Duodenal mucosa (tissue), 2 donors: Measurements from ENCODE around the gene CCDC148.

Experiments
- H3K27ac ChIP-seq: one replicate; pipeline ENCODE4 v1.7.0; 2013; ENCODE audit warnings: low read depth, low read length
- H3K27me3 ChIP-seq, 2 donors: one replicate each; pipeline ENCODE4 v1.7.0; 2013; ENCODE audit warnings: low read length in 2 of 2, control low read depth in 1 of 2; ENCODE audit not compliant: insufficient read depth in 2 of 2, control insufficient read depth in 1 of 2
- H3K36me3 ChIP-seq, 2 donors: one replicate each; pipeline ENCODE4 v1.7.0; 2013; ENCODE audit warnings: low read length in 2 of 2, control low read depth in 1 of 2; ENCODE audit not compliant: insufficient read depth in 2 of 2, control insufficient read depth in 1 of 2
- H3K4me1 ChIP-seq, 2 donors: one replicate each; pipeline ENCODE4 v1.7.0; 2013; ENCODE audit warnings: low read length in 2 of 2, control low read depth in 1 of 2; ENCODE audit not compliant: insufficient read depth in 2 of 2, control insufficient read depth in 1 of 2
- H3K4me3 ChIP-seq, 2 donors: one replicate each; pipeline ENCODE4 v1.7.0; 2013; ENCODE audit warnings: low read length in 2 of 2, low read depth in 1 of 2
- H3K9ac ChIP-seq, 2 donors: one replicate each; pipeline ENCODE4 v1.7.0; 2013; ENCODE audit warnings: low read length in 2 of 2, low read depth in 1 of 2
- H3K9me3 ChIP-seq, 2 donors: one replicate each; pipeline ENCODE4 v1.7.0; 2013; ENCODE audit warnings: low read length in 2 of 2, control low read depth in 1 of 2; ENCODE audit not compliant: control insufficient read depth in 1 of 2

Gene CCDC148

DNA sequence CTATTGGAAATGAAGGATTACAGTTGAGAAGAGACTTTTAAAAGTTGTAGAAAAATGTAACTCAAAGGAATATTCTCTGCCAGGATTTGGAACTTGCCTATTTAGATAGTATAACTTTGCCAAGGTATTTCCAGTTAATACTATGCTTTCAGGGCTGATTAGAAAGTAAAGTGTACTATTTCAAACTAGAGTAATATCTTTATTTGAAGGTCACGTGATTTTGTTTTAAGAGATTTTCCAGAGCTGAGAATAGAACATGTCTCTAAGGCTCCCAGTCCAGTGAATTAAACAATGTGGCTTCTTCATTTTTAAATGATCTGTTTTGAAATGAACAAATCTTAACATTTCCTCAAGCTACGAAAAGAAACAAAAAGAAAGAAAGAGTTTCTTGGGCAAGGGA is 53.9 kb downstream of the CCDC148 start:
- Histone ChIP-seq H3K27ac (no peak overlapping the region), H3K4me3 (no peak overlapping the region), H3K9me3 (no peaks in the 10 kb centered on the region), H3K9ac (no peak overlapping the region), H3K4me1 (no peaks in the 10 kb centered on the region), H3K36me3 (no peaks in the 10 kb centered on the region), H3K27me3 (no peaks in the 10 kb centered on the region)

DNA sequence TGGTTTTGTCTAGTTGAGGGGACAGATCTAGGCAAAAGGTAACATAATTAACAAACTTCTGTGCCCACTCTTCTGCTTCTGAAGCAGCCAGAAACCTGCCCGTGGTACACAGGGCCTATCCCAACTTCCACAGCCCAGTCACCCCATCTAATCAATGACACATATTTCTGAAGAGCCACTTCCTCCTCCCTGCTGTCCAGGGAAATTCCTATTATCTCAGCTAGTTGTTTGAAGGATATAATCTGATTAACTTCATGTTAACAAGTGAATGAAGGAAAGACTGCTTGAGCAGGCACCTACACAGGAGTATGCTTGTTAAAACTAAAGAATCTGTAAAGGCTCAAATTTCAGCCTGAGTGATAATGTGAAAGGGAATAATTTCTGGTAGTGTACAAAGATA is 61.4 kb downstream of the CCDC148 start:
- Histone ChIP-seq H3K4me3 (no peak overlapping the region), H3K27ac (no peak overlapping the region), H3K27me3 (no peaks in the 10 kb centered on the region), H3K36me3 (no peaks in the 10 kb centered on the region), H3K4me1 (no peaks in the 10 kb centered on the region), H3K9me3 (no peaks in the 10 kb centered on the region), H3K9ac (no peak overlapping the region)

DNA sequence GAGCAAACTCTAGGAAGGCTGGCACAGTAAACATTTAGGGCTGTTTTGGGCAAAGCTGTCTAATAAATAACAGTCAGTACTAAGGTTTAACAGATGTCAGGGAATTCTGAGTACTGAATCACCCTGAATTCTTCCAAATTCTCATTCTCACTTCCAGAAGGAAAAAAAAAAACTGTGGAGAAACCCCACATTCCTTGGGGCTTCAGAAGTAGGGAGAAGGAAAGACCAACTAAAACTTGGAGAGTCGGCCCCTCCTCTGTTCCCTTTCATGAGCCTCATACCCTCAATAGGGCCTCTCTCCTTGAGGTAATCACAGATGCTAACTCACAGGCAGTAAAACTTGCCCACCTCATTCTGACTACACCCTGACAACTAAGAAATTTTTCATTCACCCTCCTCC is 62.1 kb downstream of the CCDC148 start:
- H3K4me3 ChIP-seq = no peak overlapping the region
- no peaks in the 10 kb centered on the region for H3K9me3 ChIP-seq
- no peaks in the 10 kb centered on the region for H3K4me1 ChIP-seq
- no peaks in the 10 kb centered on the region for H3K27me3 ChIP-seq
- H3K36me3 ChIP-seq = no peaks in the 10 kb centered on the region
- no peak overlapping the region for H3K27ac ChIP-seq
- H3K9ac ChIP-seq = no peak overlapping the region

DNA sequence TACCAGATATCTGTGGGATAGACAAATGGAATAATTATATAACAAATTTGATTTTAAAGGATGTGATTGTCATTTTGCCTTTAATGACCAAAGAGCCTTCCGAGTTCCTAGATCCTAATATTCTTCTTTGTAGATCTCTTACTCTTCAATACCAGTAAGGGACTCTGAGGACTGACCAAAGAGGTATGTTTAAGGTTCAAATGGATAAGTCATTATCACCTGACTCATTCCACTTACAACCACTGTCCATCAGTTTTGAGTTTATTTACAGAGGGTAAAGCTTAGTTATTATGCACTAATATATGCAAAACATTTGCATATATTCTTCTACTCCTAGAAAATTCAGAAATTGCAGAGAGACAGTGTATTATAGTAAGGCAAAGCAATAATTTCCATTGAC is 62.7 kb downstream of the CCDC148 start:
- no peaks in the 10 kb centered on the region for H3K9me3 ChIP-seq
- H3K27me3 ChIP-seq = no peaks in the 10 kb centered on the region
- H3K4me1 ChIP-seq = no peaks in the 10 kb centered on the region
- H3K36me3 ChIP-seq = no peaks in the 10 kb centered on the region
- no peak overlapping the region for H3K9ac ChIP-seq
- no peak overlapping the region for H3K27ac ChIP-seq
- H3K4me3 ChIP-seq = no peak overlapping the region

DNA sequence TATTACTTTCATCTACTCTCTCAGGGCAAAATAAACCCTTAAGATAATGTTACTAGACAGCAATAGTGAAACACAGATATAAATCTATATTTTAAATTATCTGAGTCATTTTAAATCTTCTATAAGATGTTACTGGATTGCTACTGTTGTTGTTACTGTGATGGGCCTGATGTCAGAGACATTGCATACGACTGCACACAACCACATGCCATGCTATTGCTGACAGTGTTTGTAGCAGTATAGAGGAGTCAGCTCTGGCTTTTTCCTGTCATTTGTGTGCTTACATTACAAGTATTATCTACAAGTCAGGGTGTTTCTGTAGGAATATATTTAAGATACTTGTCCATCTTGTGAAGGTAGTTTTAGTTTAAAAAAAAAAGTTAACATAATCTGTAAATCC is 63.9 kb downstream of the CCDC148 start:
- H3K27ac ChIP-seq = no peak overlapping the region
- no peaks in the 10 kb centered on the region for H3K36me3 ChIP-seq
- no peak overlapping the region for H3K4me3 ChIP-seq
- no peaks in the 10 kb centered on the region for H3K4me1 ChIP-seq
- no peak overlapping the region for H3K9ac ChIP-seq
- H3K9me3 ChIP-seq = no peaks in the 10 kb centered on the region
- no peaks in the 10 kb centered on the region for H3K27me3 ChIP-seq

DNA sequence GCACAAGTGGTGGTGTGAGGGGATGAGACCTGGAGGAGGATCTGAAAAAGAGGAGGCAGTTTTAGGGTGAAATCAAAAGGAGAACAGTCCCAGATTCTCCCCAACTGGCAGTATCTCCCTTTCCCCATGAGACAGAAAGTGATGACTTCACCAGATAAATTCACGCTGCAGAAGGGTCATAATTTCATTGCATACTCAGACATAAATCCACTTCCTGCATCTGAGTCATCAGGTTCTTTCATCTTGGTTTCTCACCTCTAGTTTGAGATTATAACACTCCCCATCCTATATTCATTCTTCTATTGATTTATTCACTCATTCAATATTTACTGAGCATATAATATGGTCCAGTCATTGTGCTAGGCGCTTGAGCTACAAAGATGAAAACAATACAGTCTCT is 64.7 kb downstream of the CCDC148 start:
- Histone ChIP-seq H3K4me3 (no peak overlapping the region), H3K4me1 (no peaks in the 10 kb centered on the region), H3K27ac (no peak overlapping the region), H3K9me3 (no peaks in the 10 kb centered on the region), H3K36me3 (no peaks in the 10 kb centered on the region), H3K9ac (no peak overlapping the region), H3K27me3 (no peaks in the 10 kb centered on the region)

DNA sequence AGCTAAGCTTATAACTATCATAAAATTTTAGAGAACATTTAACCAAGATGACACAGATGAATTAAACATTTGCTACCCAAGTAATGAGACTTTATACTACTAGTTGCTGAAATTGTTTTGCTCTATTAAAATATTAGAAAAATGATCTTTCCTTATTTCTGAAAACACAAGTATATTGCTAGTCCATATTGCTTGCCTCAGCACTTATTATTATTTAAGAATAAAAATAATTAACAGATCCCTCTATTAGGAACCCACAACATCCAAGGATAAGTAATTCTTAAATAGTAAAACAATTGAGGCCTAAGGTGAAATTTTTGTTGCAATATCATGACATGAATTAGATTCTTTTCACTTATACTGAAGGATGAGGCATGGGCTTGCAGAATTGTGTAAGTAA is 65.2 kb downstream of the CCDC148 start:
- no peaks in the 10 kb centered on the region for H3K36me3 ChIP-seq
- H3K4me1 ChIP-seq = no peaks in the 10 kb centered on the region
- H3K9me3 ChIP-seq = no peaks in the 10 kb centered on the region
- no peak overlapping the region for H3K27ac ChIP-seq
- no peak overlapping the region for H3K9ac ChIP-seq
- H3K4me3 ChIP-seq = no peak overlapping the region
- no peaks in the 10 kb centered on the region for H3K27me3 ChIP-seq

DNA sequence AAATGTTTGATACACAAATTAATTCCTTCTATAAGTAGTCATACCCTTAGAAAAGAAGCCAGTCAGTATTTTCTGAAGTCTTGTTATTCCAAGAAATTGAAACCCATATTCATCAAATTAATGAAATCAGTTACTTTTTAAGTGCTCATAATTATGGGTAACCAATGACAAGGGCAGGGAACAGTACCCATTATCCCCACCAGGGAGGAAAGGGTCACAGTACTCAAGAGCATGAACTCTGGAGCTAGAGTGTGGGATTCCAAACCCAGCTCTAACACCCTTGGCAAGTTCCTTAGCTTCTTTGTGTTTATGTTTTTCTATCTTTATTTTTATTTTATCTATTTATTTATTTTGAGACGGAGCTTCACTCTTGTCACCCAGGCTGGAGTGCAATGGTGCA is 68.4 kb downstream of the CCDC148 start:
- no peak overlapping the region for H3K27ac ChIP-seq
- no peak overlapping the region for H3K9ac ChIP-seq
- H3K9me3 ChIP-seq = no peaks in the 10 kb centered on the region
- H3K4me1 ChIP-seq = no peaks in the 10 kb centered on the region
- H3K27me3 ChIP-seq = no peaks in the 10 kb centered on the region
- no peaks in the 10 kb centered on the region for H3K36me3 ChIP-seq
- H3K4me3 ChIP-seq = no peak overlapping the region

DNA sequence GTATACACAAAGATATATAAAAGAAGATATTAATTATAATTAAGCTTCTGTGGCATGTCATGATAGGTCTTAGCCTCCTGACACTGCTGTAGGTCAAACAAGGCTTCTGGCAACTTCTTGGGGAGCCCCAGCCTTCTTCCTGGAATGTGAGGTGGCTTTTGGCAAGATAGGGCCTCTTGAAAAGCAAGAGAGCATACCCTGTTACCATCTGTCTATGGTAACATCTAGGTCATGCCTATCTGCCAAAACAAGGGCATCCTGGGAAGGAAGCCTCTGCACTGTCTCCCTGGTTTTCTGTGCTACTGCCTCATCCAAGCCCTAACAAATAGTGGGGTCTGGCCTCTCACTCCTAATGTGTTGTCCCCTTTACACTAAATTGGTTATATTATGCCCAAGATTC is 70.9 kb downstream of the CCDC148 start:
- Histone ChIP-seq H3K27ac (no peak overlapping the region), H3K4me3 (no peak overlapping the region), H3K9me3 (no peaks in the 10 kb centered on the region), H3K27me3 (no peaks in the 10 kb centered on the region), H3K4me1 (no peaks in the 10 kb centered on the region), H3K9ac (no peak overlapping the region), H3K36me3 (no peaks in the 10 kb centered on the region)

DNA sequence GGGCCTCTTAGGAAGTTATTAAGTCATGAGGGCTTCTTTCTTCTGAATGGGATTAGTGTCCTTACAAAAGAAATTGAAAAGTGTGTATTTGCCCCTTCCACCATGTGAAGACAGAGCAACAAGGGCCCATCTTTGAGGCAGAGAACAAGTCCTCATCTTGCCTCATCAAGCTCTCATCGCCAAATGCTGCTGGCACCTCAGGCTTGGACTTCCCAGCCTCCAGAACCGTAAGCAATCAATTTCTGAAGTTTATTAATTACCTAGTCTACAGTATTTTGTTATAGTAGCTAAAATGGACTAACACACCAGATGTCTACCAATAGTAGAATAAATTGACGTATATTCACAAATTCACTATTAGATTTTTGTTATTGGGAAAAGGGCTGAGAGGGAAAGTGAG is 74.6 kb downstream of the CCDC148 start:
- Histone ChIP-seq H3K27me3 (no peaks in the 10 kb centered on the region), H3K36me3 (no peaks in the 10 kb centered on the region), H3K27ac (no peak overlapping the region), H3K4me1 (no peaks in the 10 kb centered on the region), H3K4me3 (no peak overlapping the region), H3K9me3 (no peaks in the 10 kb centered on the region), H3K9ac (no peak overlapping the region)

DNA sequence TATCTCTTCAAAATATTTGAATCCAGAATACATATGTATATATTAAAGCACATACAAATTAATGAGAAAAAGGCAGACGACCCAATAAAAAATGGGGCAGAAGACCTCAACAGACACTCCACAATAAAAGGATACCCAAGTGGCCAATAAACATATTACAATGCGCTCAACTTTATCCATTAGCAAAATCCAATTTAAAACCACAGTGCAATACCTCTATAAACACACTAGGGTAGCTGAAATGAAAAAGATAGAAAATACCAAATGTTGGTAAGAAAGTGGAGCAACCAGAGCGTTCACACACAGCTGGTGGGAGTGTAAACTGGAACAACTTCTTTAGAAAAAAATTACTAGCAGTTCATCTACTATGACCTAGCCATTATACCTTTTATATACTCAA is 75.3 kb downstream of the CCDC148 start:
- H3K4me3 ChIP-seq = no peak overlapping the region
- no peaks in the 10 kb centered on the region for H3K4me1 ChIP-seq
- H3K9me3 ChIP-seq = no peaks in the 10 kb centered on the region
- no peak overlapping the region for H3K9ac ChIP-seq
- H3K27me3 ChIP-seq = no peaks in the 10 kb centered on the region
- no peaks in the 10 kb centered on the region for H3K36me3 ChIP-seq
- H3K27ac ChIP-seq = no peak overlapping the region
